Hematopoietic multipotent progenitor cell treated with erythropoietin and hydrocortisone succinate and interleukin-3 and kit ligand, for 17 days (in vitro differentiated cells): ENCODE data around the gene FRMPD4.
"Not testable (repeated sequence)": the region's sequence is repeated elsewhere in the genome, so short reads cannot be mapped to it uniquely, and the experiment has no call there.

ENCODE experiments used
- DNase-seq: peaks from one replicate; pipeline ENCODE4 v3.0.0-alpha.2; 2015; ENCODE audit warnings: low spot score

Gene FRMPD4

DNA sequence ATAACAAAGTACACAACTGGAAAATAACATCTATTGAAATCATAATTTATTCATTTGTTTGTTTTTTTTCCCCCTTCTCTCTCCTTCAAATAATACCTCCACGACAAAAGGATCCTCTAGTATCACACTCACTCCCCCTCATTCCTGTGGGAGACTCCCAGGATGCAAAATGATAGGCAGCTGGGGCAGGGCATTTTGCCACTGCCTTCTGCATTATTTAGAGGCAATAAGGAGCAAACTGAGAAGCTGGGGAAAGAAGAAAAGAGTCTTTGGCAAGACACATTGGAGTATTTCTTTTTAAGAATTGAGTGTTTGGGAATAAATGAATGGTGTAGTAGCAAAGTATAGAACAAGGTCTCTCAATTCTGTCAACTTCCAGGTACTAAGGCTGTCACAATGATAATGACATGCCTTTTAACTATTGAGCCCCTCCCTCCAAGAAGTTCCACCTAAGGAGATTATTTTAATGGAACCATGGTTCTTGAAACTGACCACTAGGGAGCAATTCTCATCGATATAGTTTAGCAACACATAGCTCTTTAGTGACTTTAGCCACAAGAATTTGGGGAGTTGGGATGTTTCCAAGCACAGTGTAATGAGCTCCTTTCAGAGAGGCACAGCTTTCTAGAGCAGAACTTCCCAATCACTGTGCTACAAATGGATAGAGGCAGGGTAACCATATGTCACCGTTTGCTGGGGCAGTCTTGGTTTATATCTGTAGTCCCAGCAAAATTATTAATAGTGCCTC lies 303.3 kb downstream of the FRMPD4 start:
- DNase-seq, result no peak

DNA sequence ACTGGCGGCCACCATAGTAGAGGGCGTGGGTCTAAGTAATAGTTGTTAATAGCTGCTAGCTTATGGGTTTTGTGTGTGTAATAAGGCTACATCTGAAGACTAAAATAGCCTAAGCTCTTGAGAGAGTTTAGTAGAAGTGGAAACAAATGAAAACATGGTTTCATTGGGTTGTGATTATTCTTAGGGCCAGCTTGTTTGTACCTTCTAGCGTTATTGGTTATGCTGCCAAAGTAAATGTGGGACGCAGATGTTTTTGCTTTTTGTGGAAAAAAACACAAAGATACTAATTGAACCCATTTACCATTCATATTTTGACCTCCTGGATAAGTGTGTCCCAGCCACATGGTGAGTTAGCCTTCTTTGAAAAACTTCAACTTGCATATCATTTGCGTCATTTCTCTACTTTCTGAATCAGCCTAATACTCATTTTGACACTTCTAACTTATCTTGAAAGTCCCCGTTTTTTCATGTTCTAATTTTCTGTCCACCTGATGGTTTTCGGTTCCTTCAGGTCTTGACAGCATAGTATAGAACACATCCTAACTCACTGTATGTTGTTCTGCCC lies 305.3 kb downstream of the FRMPD4 start:
- DNase-seq, result no peak

DNA sequence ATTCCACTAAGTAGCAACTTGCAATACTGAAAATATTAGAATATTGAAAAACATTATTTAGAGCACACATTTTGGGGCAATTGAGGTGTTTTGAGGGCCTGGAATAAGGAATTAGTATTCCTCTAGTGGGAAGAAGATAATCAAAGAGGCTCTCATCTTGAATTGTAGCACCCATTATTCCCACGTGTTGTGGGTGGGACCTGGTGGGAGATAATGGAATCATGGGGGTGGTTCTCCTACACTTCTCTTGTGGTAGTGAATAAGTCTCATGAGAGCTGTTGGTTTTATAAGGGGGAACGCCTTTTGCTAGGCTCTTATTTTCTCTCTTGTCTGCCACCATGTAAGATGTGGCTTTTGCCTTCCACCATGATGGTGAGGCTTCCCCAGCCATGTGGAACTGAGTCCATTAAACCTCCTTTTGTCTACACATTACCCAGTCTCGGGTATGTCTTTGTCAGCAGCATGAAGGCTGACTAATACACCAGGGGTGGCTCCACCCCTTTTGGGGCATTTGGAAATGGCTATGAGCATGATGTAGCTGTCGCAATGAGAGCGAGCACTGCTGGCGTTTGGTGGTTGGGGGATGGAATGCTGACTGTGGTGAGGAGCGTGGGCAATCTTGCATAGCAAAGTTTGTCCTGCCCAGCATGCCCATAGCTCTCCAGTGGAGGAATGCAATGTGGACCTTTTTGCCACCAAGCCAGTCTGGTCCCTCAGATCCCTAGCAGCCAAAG lies 308.2 kb downstream of the FRMPD4 start:
- DNase-seq, result no peak

DNA sequence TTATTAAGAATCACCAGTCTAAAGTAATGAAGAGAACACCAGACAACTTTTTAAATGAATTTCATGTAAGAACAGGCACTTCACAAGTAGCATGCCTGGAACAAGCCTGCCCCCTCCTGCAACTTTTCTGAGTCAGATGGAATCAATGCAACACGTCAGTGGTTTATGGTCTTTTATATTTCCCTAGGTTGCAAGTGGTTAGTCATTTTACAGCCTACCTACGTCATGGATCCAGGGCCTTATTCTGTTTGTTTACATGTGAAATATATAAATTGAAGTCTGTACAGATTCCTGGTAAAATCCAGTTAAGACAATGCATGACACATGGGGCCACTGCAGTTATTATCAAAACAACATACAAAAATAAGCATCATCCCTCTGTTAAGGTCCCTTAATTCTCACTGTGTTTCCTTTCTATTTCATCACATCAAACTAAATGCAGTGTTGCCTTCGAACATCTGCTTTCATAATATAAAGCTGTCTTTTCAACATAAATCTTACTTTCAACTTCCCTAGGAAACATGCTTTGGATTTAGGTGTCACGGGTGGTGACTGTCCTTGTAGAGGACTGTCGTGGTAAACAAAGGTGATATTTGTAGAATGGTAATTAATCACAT lies 309.3 kb downstream of the FRMPD4 start:
- DNase-seq, result no peak

DNA sequence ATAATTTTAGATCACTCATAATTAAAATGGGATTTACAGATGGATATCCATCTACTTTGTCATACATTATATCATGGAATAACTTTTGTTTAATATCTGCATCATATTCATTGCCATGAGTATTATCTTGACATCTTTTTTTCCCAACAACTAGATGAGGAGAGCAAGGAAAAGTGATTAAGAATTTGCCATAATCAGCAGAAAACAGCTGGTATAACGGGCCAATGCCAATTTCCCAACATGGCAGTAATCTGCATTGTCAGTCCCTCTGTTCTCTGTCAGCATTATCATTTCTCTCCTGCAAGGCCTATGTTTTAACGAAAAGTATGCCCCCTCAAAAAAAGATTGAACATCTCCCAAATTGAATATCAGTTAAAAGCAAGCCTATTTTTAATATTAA lies 314.0 kb downstream of the FRMPD4 start:
- no peak for DNase-seq

DNA sequence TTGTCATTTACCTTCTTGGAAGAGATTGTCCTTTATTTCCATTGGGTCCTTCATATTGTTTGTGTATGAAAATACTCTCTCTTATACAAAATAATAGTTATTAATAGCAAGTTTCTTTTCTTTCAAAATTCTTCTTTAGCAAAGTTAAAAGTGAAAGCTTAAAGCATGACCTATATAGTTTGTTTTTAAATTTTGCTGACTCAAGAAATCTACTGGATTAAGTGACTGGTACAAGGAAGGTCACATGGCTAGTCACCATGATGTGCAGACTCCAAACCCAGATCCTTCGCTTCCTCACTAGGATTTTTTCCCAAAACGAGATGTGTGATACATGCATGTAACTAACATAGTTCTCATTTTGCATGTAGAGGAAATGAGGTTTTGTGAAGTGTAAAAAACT lies 322.7 kb downstream of the FRMPD4 start:
- DNase-seq, result no peak

DNA sequence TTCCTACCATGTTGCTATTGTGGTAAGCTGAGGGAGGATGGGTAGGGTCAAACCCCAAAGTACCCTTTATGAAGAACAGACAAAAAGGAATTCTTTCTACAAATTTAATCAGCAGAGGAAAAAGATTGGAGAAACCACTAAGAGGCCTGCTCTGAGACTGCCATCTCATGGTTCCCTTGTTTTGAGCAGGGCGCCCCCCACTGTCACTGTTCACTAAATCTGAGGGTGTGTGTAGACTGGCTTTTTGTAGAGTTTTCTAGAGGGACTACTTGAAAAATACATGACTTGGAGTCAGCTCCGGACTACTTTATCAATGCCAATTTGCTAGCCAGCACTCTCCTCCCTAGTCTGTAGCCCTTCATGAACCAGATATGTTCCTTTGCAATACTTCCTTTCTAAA lies 324.8 kb downstream of the FRMPD4 start:
- DNase-seq, result no peak

DNA sequence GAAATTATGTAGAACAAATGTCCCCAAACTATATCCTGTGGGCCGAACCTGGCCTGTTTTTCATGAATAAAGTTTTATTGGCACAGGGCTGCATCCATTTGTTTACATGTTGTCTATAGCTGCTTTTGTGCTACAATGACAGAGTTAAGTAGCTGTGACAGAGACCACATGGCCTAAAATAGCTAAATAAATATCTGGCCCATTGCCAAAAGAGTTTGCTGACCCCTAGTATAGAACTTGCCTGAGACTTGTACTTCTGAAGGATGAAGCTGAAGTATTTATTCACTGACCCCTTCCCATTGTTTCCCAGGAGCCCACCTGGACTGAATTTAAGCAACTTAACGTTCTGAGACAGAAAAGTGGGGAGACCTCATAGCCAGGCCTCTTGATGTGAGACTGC lies 325.6 kb downstream of the FRMPD4 start:
- no peak for DNase-seq

DNA sequence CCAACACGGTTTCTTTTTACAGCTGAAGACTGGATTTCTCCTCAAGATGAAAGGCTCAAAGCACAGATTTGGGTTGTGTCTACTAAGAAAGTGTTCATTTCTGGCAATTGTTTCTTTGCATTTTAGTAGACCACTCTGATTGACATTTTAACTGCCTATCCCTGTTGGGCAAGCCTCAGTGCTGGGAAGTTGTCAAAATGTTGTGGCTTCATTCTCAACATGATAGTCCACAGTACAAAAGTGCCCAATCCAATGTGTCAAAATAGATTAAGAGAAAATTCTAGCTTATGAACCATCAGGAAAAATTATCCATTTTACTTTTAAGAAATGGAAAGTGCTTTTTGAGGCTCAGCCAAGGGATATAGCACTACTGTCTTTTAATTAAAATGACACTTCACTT lies 329.0 kb downstream of the FRMPD4 start:
- DNase-seq, result no peak

DNA sequence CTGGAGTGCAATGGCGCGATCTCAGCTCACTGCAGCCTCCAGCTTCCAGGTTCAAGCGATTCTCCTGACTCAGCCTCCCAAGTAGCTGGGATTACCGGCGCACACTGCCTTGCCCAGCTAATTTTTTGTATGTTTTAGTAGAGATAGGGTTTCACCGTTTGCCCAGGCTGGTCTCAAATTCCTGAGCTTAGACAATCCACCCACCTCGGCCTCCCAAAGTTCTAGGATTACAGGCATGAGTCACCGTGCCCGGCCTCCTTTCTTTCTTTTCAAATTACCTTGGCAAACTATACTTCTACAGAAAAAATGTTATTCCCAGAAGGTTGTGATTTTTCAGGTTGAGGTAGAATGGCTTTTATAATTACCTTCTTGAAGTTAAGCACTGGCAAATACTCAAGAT lies 331.0 kb downstream of the FRMPD4 start:
- DNase-seq, result no peak

DNA sequence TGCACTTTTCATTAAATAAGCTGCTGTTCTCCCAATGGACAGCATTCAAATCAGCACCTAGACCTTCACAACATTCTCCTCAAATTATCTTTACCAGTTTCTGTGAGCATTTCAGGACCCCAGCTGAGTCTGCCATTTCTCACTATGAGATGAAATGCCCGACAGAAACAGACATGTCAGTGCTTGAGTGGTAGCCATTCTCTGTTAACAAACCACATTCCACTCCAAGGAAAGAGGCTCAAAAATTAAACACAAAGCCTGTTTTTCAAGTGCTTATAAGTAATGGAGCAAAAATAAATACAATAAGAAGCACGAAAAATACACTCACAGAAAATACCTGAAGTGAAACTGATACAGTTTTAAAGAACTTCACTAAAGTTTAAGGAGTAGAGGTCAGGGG lies 332.8 kb downstream of the FRMPD4 start:
- DNase-seq, result no peak

DNA sequence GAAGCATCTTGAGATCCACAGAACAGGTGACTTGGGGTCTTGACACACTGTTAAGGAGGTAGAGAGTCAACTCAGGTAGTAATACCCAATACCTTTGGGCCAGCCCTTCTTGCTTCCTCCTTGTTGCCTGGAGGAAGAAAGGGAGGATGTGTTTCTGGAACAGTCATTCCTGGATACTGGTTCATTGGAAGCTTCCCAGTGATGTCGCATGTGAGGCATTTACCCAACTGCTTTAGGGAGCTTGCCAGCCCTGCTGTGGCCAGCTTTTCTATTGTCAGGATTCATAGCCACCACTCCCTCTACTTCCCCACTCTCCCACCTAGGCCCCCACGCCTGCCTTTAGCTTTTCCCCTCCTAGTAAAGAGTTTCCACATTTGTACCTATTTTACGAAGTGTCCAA lies 342.7 kb downstream of the FRMPD4 start:
- no peak for DNase-seq

DNA sequence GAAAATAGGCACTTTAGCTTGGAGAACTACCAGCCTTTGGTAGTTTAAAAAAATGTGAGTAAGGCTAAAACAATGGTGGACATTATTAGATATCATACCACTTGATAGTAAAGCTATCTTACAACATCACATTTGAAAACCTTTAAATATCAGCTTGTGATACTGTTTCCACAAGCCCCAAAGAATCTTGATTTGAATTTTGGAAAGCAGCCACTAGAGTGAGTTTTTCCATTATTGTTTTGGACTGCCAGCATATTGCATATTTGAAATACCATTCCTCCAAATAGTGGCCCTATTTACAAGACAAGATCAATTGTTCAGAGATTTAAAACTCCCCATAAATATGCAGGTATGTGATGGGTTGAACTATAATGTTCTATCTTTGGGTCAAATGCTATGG lies 349.9 kb downstream of the FRMPD4 start:
- no peak for DNase-seq

DNA sequence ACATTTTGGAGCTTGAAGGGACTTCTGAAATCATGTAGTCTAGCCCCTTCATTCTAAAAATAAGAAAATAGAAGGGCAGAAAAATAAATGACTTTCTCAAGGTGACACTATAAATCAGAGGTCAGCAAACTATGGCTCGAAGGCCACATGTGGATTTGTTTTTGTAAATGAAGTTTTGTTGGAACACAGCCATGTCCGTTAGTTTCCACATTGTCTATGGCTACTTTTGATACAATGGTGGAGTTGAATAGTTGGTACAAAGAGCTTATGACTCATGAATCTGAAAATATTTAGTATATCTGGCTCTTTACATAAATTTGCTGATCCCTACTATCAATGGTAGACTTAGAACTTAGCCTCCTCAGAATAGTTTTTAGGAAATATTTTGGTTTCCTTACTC lies 350.5 kb downstream of the FRMPD4 start:
- no peak for DNase-seq

DNA sequence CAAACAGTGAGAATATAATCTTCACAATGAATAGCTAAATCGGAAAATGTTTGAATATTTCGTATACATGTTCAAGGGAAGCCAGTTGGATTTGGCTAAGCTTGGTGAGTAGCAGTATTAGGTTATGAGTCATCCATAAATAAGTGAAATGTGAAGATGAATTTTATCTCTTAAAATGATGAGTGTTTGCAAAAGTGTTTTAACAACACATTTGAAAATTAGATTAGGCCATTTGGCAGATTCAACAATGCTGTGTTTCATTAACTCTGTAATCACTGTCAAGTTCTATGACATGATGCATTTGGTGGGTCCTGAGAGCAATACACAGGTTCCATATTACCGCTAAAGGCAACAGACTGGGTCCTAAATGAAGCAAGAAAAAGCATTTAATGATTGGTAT lies 351.1 kb downstream of the FRMPD4 start:
- no peak for DNase-seq

DNA sequence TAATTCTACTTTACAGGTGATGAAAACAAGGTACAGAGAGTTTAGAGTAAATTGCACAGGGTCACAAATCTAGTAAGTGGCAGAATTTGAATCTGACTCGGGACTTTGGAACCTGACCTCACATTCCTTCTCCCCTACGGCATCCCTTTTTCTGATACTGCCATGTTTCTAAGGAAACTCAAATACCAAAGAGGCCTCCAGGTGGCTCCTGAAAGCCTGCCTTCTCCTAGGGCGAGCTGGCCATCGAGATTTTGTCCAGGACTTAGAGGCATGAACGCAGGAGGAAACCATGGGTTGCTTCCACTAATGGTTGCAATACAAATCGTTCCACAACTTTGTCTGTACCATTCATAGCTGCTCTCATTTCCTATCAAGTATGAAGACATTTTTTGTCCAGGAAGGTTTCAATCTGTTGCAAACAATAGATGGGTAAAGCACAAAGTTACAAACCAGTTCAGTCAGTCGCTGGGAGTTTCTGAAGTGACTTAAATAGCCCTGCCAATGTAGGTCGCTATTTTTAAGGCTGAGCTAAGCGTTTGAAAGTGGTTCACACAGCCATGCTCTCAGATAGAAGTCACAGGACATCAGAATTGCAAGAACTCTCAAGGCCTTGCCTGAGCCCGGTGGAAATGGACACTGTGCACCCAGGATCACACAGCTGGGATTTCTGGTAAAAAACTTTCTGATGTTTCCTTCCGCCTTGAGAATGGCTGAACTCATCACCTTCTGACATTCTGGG lies 356.3 kb downstream of the FRMPD4 start:
- DNase-seq, result no peak

DNA sequence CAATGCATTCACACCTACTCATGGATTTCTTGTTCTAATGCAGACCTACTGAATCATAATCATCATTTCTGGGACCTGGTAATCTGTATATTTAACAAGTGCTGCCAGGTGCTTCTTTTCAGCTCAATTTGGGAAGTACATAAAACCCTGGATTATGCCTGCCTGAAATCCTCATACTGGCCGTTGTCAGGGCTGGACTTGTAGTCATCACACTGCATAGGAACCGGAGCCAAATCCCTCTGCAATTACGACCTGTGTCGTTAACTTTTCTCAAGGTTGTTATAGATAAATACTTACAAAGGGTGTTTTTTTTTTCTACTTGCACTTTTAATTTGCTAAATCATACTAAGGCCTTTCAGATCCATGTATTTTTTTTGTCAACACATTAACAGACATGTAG lies 358.1 kb downstream of the FRMPD4 start:
- no peak for DNase-seq

DNA sequence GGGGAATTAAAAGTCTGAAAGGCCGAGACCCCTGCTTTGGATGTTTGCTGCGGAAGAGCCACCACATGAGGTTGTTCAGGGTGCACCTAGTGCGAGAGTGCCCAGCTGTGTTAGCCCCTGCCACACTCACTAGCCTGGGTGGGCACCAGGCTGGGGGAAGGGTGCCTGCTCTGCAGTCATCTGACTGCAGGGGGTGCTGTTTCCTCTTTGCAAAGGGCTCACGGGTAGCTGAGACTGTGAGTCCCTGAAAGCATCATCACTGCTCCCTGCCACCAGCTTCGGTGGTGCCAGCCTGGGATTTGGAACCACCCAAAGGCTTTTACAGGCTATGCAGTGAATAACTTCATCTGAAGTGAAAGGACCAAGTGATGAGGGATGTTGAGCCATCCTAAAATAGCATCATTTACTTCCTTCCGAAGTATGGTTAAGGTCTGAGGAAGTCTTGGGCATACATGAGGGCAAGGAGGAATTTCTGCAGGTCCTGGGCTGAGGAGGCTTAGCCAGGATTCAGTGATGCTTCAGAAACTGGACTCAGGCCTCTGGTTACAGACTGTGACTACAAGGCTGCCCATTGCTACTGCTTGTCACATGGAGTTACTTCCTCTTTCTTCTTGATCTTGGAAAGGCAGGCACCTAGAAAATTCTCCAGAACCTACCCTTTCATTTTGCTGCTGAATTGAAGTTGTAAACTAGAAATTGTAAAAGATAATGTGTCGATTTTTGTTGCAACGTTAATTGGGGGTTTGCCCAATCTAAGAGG lies 359.7 kb downstream of the FRMPD4 start:
- DNase-seq, result no peak

DNA sequence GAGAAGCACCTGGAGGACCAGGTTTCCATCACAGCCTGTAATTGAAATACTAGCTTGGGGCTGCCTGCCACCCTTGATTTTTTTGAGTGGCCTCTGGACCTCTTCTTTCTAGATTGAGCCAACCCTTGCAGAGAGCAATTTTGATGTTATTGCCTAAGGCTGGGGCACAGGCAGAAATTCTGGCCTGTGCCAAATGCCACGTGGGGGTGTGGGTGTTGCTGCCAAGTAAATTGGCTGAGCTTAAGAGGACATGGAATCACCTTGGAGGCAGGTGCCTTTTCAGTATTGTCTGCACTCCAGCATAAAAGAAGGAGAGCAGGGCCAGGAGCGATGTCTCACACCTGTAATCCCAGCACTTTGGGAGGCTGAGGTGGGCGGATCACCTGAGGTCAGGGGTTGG lies 366.9 kb downstream of the FRMPD4 start:
- DNase-seq, result no peak

DNA sequence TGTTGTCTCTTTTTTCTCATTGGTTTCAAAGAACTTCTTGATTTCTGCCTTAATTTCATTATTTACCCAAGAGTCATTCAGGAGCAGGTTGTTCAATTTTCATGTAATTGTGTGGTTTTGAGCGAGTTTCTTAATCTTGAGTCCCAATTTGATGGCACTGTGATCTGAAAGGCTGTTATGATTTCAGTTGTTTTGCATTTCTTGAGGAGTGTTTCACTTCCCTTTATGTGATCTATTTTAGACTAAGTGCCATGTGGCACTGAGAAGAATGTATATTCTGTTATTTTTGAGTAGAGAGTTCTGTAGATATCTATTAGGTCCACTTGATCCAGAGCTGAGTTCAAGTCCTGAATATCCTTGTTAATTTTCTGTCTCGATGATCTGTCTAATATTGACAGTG lies 377.1 kb downstream of the FRMPD4 start:
- not testable (repeated sequence) for DNase-seq

DNA sequence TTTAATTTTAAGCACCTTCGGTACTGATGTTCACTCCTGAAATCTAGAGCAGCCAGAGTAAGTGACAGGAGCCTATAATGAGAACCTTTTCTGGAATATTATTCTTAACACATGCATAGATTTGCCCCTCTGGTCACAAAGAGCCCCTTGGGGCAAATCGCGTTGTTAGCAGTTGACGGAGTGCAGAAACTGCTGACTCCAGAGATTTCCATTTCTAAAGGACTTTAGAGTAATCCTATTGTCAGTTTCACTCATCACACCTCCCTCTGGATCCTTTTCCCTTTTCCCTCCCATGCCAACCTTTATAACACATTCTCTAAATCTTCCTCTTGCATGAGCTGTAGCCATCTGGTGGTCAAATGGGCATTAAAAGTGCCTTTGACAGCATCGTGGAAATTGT lies 388.0 kb downstream of the FRMPD4 start:
- no peak for DNase-seq

DNA sequence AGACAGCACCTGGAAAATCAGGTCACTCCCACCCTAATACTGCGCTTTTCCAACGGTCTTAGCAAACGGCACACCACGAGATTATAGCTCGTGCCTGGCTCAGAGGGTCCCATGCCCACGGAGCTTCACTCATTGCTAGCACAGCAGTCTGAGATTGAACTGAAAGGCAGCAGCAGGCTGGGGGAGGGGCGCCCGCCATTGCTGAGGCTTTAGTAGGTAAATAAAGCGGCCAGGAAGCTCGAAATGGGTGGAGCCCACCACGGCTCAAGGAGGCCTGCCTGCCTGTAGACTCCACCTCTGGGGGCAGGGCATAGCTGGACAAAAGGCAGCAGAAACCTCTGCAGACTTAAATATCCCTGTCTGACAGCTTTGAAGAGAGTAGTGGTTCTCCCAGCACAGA lies 399.8 kb downstream of the FRMPD4 start:
- DNase-seq, result not testable (repeated sequence)
